HepG2 (cell line): ENCODE results near the gene ZDHHC6. TPM values are rescaled to one million over a fixed set of nuclear protein-coding genes. Genes with fewer than 3 reads are reported as not detected.

Source experiments
- ATAC-seq: fragments of 200-7000 bp; cut with Tn5 transposase; 3 replicates; pipeline ENCODE4 v1.9.1; 2020; ENCODE audit warnings: mild to moderate bottlenecking, moderate library complexity
- BruUV-seq: library from RNA; stranded (reverse); fragments of 400-500 nt; replicated peaks from 2 replicates; lab custom pipeline; 2021; lab: Mats Ljungman, UMichigan
- CTCF ChIA-PET: fragments of 300-600 bp; formaldehyde crosslinking; extraction: SDS; loops from one replicate; lab custom pipeline; 2021; ENCODE audit warnings: low total read pairs, inconsistent platforms, low intra/inter-chr PET ratio; lab: Yijun Ruan, JAX
- POLR2A ChIA-PET: fragments of 350-600 bp; sonication (Branson Sonifier 250); formaldehyde crosslinking; loops from one replicate; lab custom pipeline; 2020; ENCODE audit warnings: antibody characterized with exemption, inconsistent platforms; lab: Yijun Ruan, JAX
- DNase-seq: peaks from one replicate; pipeline ENCODE4 v3.0.0-alpha.2; 2015; ENCODE audit warnings: low spot score
- FAIRE-seq: peaks from 3 replicates; lab custom pipeline; 2011; peaks lifted over from hg19 to GRCh38; lab: Jason Lieb, UNC
- H2AFZ ChIP-seq: one replicate; pipeline ENCODE4 v1.6.1; 2011; ENCODE audit warnings: low read length, inconsistent platforms
- H3K27ac ChIP-seq: fragments of 300-600 bp; 3 replicates; pipeline ENCODE4 v1.8.0; 2011; ENCODE audit warnings: mixed run types, mild to moderate bottlenecking, mixed read lengths, low read length, inconsistent platforms; ENCODE audit not compliant: insufficient read depth; ENCODE audit errors: extremely low read length
- H3K27me3 ChIP-seq, 2 experiments: fragments of 200-600 bp in 1 of 2; 2 replicates in 1 of 2; 3 replicates in 1 of 2; pipeline versions ENCODE4 v1.6.0 to v1.8.0; 2011; ENCODE audit warnings: low read length in 2 of 2, mild to moderate bottlenecking in 2 of 2, moderate library complexity in 2 of 2, inconsistent platforms in 1 of 2; ENCODE audit not compliant: insufficient read depth in 2 of 2, control insufficient read depth in 1 of 2
- H3K36me3 ChIP-seq, 2 experiments: fragments of 200-600 bp in 1 of 2; replicated peaks in 1 of 2; 2 replicates in 1 of 2; 3 replicates in 1 of 2; pipeline versions ENCODE4 v1.5.1 to v1.8.0; 2011; ENCODE audit warnings: low read length in 2 of 2, inconsistent platforms in 1 of 2; ENCODE audit not compliant: insufficient read depth in 2 of 2, control insufficient read depth in 1 of 2
- H3K4me1 ChIP-seq: 2 replicates; pipeline ENCODE4 v1.5.1; 2012; ENCODE audit warnings: low read length, inconsistent platforms; ENCODE audit not compliant: insufficient read depth
- H3K4me2 ChIP-seq: 2 replicates; pipeline ENCODE4 v1.6.0; 2011; ENCODE audit warnings: low read depth, low read length, inconsistent platforms
- H3K4me3 ChIP-seq, 3 experiments: fragments of 200-600 bp in 1 of 3; sonication (generic), shearing (Covaris generic) in 1 of 3; replicated peaks in 1 of 3; 2 replicates each; pipeline ENCODE4 v1.5.1; 2011 to 2016; ENCODE audit warnings: low read length in 3 of 3, inconsistent platforms in 2 of 3, low read depth in 2 of 3, mild to moderate bottlenecking in 2 of 3, control low read depth in 1 of 3, mixed read lengths in 1 of 3; ENCODE audit not compliant: insufficient read depth in 1 of 3
- H3K79me2 ChIP-seq: one replicate; pipeline ENCODE4 v1.6.1; 2011; ENCODE audit warnings: low read length, inconsistent platforms; ENCODE audit not compliant: insufficient read depth
- H3K9ac ChIP-seq: 2 replicates; pipeline ENCODE4 v1.6.0; 2011; ENCODE audit warnings: mild to moderate bottlenecking, low read depth, low read length, inconsistent platforms; ENCODE audit not compliant: insufficient read depth
- H3K9me3 ChIP-seq: 2 replicates; pipeline ENCODE4 v1.5.1; 2012; ENCODE audit warnings: mild to moderate bottlenecking, low read length
- H4K20me1 ChIP-seq: 2 replicates; pipeline ENCODE4 v1.6.0; 2011; ENCODE audit warnings: inconsistent platforms, mild to moderate bottlenecking, low read length, moderate library complexity; ENCODE audit not compliant: insufficient read depth
- ATF7 ChIP-seq, 2 experiments: fragments of 450-650 bp in 1 of 2; sonication (generic) in 1 of 2; formaldehyde crosslinking in 1 of 2; IDR thresholded peaks; 2 replicates each; pipeline versions ENCODE4 v1.4.0 to v1.6.1; 2016 to 2020; ENCODE audit warnings: antibody characterized with exemption in 1 of 2, mild to moderate bottlenecking in 1 of 2, missing genetic modification reagents in 1 of 2
- DZIP1 ChIP-seq: sonication (generic); formaldehyde crosslinking; IDR thresholded peaks from 2 replicates; pipeline ENCODE4 v1.5.0; 2020; ENCODE audit warnings: mild to moderate bottlenecking, missing genetic modification reagents
- FOXM1 ChIP-seq: sonication (generic); formaldehyde crosslinking; IDR thresholded peaks from 2 replicates; pipeline ENCODE4 v1.5.0; 2020; ENCODE audit warnings: missing genetic modification reagents
- MXD3 ChIP-seq: IDR thresholded peaks from 2 replicates; pipeline ENCODE4 v1.6.1; 2016; ENCODE audit warnings: mild to moderate bottlenecking, missing biosample characterization, missing genetic modification reagents
- SNAPC2 ChIP-seq: sonication (generic); formaldehyde crosslinking; IDR thresholded peaks from 2 replicates; pipeline ENCODE4 v1.8.1; 2022; ENCODE audit warnings: mild to moderate bottlenecking, missing genetic modification reagents
- ZNF33B ChIP-seq: sonication (generic); formaldehyde crosslinking; IDR thresholded peaks from 2 replicates; pipeline ENCODE4 v1.5.1; 2020; ENCODE audit warnings: mild to moderate bottlenecking, missing genetic modification reagents
- WGBS: methylation state at CpG from one replicate; pipeline ENCODE4 v1.1.6; 2017; ENCODE audit warnings: low lambda C conversion rate; 5-methylcytosine and 5-hydroxymethylcytosine counted together
- in situ Hi-C: cut with HindIII; loops from 2 replicates; pipeline ENCODE4 v1.10.0; 2017; ENCODE audit warnings: low pct_unique_long_range_greater_than_20kb; ENCODE audit not compliant: extremely low pct_ligation_motif_present
- intact Hi-C: fragments of 100-400 bp; cut with micrococcal nuclease; formaldehyde crosslinking; loops from one replicate; pipeline ENCODE4 v1.10.0; 2022; ENCODE audit not compliant: unreplicated experiment
- polyA plus RNA-seq, 8 experiments: library from polyadenylated mRNA; depleted of rRNA in 3 of 8; stranded (reverse) in 7 of 8; unstranded in 1 of 8; fragments of >200 nt; fragmentation: Illumina TruSeq in 4 of 8; extraction: Trizol in 4 of 8; gene quantifications; 2 replicates each; pipeline versions ENCODE4 v1.2.1 to v1.2.3, GENCODE V29; 2011 to 2016; ENCODE audit warnings: low read depth in 4 of 8, missing spikeins in 1 of 8, mixed read lengths in 1 of 8; ENCODE audit not compliant: insufficient read depth in 1 of 8
- total RNA-seq, 5 experiments: library from RNA; depleted of rRNA; stranded (reverse); fragments of >200 nt; fragmentation: Illumina TruSeq; extraction: Trizol; gene quantifications; 2 replicates each; pipeline ENCODE4 v1.2.3, GENCODE V29; 2016; ENCODE audit warnings: low read depth in 1 of 5

Gene ZDHHC6
- total and polyA plus RNA-seq, 2 of the 13 experiments (the other 11 are each of a cell fraction or from before 2014, with no cell fraction given), result 20.9 to 49.4 TPM

- BruUV-seq, result no TSS peak
- CTCF ChIA-PET, result no interaction called here
Observed at GRCh38 chr10:112466802-112467201, 20.1 kb upstream of the ZDHHC6 start.

GRCh38 chr10:112465299-112465883 lies 18.7 kb upstream of the ZDHHC6 start:
- ATAC-seq (no peak), FAIRE-seq (no peak)

More at GRCh38 chr10:112466802-112467201, 20.1 kb upstream of the ZDHHC6 start:
- TF ChIP-seq FOXM1 (CRISPR knock-in tag) (no peak), SNAPC2 (CRISPR knock-in tag) (no peak), MXD3 (CRISPR knock-in tag) (no peak), ATF7 (IDR thresholded peaks at IDR 0.05) (peak; percentile 68), ATF7 (CRISPR knock-in tag; IDR thresholded peaks at IDR 0.05) (no peak)
- TF ChIP-seq, all 625 proteins: peak for 1
- Histone ChIP-seq H3K27me3 (no peaks in the 10 kb centered on the region), H4K20me1 (no peaks in the 10 kb centered on the region), H3K36me3 (peaks cover 7 to 25% of the 10 kb centered on the region in 2 experiments; a peak in 4 of 5 replicates), H3K4me2 (no peak overlapping the region), H3K9me3 (no peaks in the 10 kb centered on the region), H3K27ac (no peak overlapping the region), H3K4me1 (0 out of 2 replicates have a peak, but pooled peaks cover 3% of the 10 kb centered on the region), H3K4me3 (no peak overlapping the region), H2AFZ (no peak overlapping the region), H3K9ac (no peak overlapping the region), H3K79me2 (no peaks in the 10 kb centered on the region)
- DNase-seq (no peak), ATAC-seq (no peak), FAIRE-seq (no peak)
- POLR2A ChIA-PET, result no interaction called here
- WGBS, result 92% methylated on average over 3 of the region's 3 CpGs
- in situ Hi-C loops, result no loop called here
- intact Hi-C loops, result no loop called here

More at GRCh38 chr10:112465299-112465883, 18.7 kb upstream of the ZDHHC6 start:
- Histone ChIP-seq H3K79me2 (no peaks in the 10 kb centered on the region), H3K4me2 (no peak overlapping the region), H3K36me3 (peaks cover 7 to 32% of the 10 kb centered on the region in 2 experiments; a peak in 4 of 5 replicates), H2AFZ (no peak overlapping the region), H3K9ac (no peak overlapping the region), H3K27ac (no peak overlapping the region), H3K9me3 (no peaks in the 10 kb centered on the region), H3K27me3 (no peaks in the 10 kb centered on the region), H3K4me3 (no peak overlapping the region)
- intact Hi-C loops, result no loop called here
- no peak for DNase-seq
- CTCF ChIA-PET, result no interaction called here
- in situ Hi-C loops, result no loop called here
- WGBS, result 94% methylated on average over 3 of the region's 3 CpGs
- TF ChIP-seq ZNF33B (CRISPR knock-in tag), result no peak
- TF ChIP-seq DZIP1 (CRISPR knock-in tag), result no peak
- TF ChIP-seq, all 625 proteins: peak for 0
- Histone ChIP-seq H3K4me1 (no peaks in the 10 kb centered on the region), H4K20me1 (no peaks in the 10 kb centered on the region)
- POLR2A ChIA-PET, result no interaction called here
- no TSS peak for BruUV-seq
